ENCODE results near the gene DLD. TPM values are rescaled to one million over a fixed set of nuclear protein-coding genes. Genes with fewer than 3 reads are reported as not detected.

Gene DLD
- total RNA-seq, 2 experiments from 2014 or later, result 43.8 to 82.3 TPM

GRCh38 chr7:107944411-107945169 lies 53.6 kb downstream of the DLD start:
- Histone ChIP-seq H2AFZ (ENCODE audit: low read length) (no peak overlapping the region), H3K4me3 (ENCODE audit: low read depth, low read length, poor library complexity, severe bottlenecking) (no peak overlapping the region), H3K9me2 (ENCODE audit: insufficient read depth, low read length) (no peaks in the 10 kb centered on the region), H3K9me3 (ENCODE audit: low read length) (no peaks in the 10 kb centered on the region), H3K79me2 (ENCODE audit: insufficient read depth, low read depth, low read length) (no peaks in the 10 kb centered on the region), H3K4me2 (ENCODE audit: low read length) (no peak overlapping the region), H4K20me1 (ENCODE audit: insufficient read depth, low read length) (no peaks in the 10 kb centered on the region), H3K36me3 (ENCODE audit: insufficient read depth, low read length) (no peaks in the 10 kb centered on the region), H3K27ac (ENCODE audit: low read depth, low read length, poor library complexity, severe bottlenecking) (no peak overlapping the region), H3K4me1 (ENCODE audit: insufficient read depth, low read length, poor library complexity, severe bottlenecking) (no peaks in the 10 kb centered on the region)
- no TSS peak for BruUV-seq (replicated peaks)
- DNase-seq (ENCODE audit: low spot score), result no peak
- TF ChIP-seq EZH2phosphoT487 (IDR thresholded peaks at IDR 0.05; ENCODE audit: borderline replicate concordance, low read depth, low read length), result no peak
- TF ChIP-seq CTCF (conservative IDR thresholded peaks at IDR 0.05; ENCODE audit: low read length), result no peak
- intact Hi-C loops (cut with micrococcal nuclease; ENCODE audit: unreplicated experiment), result no loop called here
- ChIA-PET CTCF (ENCODE audit: unreplicated experiment) (no interaction called here), POLR2A (interaction anchor here (0.5 to 0.6 kb wide), 2 partner anchors 13 to 86 kb away, joined by 3 to 7 read pairs; no protein-coding TSS in a partner anchor)

DNA sequence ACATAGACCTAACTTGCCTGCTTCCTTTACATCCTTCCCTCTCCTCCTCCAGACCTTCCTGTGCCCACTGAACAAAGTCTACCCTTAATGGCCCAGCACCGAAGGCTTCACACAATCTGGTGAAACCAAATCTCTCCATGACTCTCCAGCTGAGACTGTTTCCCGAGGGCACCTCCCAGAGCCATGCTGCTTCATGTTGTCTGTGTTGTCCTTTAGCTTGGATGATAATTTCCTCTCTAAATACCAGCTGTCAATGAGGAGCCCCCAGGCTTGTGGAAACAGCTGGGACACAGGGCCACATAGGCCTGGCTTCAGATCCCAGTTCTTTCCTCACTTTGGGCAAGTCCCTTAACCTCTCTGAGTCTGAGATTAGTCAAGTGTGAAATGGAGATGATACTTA lies 54.3 kb downstream of the DLD start:
- Histone ChIP-seq H3K9me2 (ENCODE audit: insufficient read depth, low read length) (no peaks in the 10 kb centered on the region), H3K4me3 (ENCODE audit: low read depth, low read length, poor library complexity, severe bottlenecking) (no peak overlapping the region), H3K79me2 (ENCODE audit: insufficient read depth, low read depth, low read length) (no peaks in the 10 kb centered on the region), H4K20me1 (ENCODE audit: insufficient read depth, low read length) (no peaks in the 10 kb centered on the region), H3K9me3 (ENCODE audit: low read length) (no peaks in the 10 kb centered on the region), H3K36me3 (ENCODE audit: insufficient read depth, low read length) (no peaks in the 10 kb centered on the region), H2AFZ (ENCODE audit: low read length) (no peak overlapping the region), H3K27ac (ENCODE audit: low read depth, low read length, poor library complexity, severe bottlenecking) (no peak overlapping the region), H3K4me2 (ENCODE audit: low read length) (no peak overlapping the region), H3K4me1 (ENCODE audit: insufficient read depth, low read length, poor library complexity, severe bottlenecking) (no peaks in the 10 kb centered on the region)
- DNase-seq (ENCODE audit: low spot score), result no peak
- TF ChIP-seq EZH2phosphoT487 (IDR thresholded peaks at IDR 0.05; ENCODE audit: borderline replicate concordance, low read depth, low read length) (no peak), CTCF (conservative IDR thresholded peaks at IDR 0.05; ENCODE audit: low read length) (no peak)
- BruUV-seq (replicated peaks), result no TSS peak
- intact Hi-C loops (cut with micrococcal nuclease; ENCODE audit: unreplicated experiment), result no loop called here
- POLR2A ChIA-PET, result interaction anchor here (0.6 kb wide), 1 partner anchor 14 kb away, joined by 7 read pairs; no protein-coding TSS in a partner anchor
- CTCF ChIA-PET (ENCODE audit: unreplicated experiment), result no interaction called here

- no peak overlapping the region for H3K4me3 ChIP-seq (ENCODE audit: low read depth, low read length, poor library complexity, severe bottlenecking)
- no peaks in the 10 kb centered on the region for H4K20me1 ChIP-seq (ENCODE audit: insufficient read depth, low read length)
- CTCF ChIA-PET (ENCODE audit: unreplicated experiment), result no interaction called here
- BruUV-seq (replicated peaks), result no TSS peak
- TF ChIP-seq CTCF (conservative IDR thresholded peaks at IDR 0.05; ENCODE audit: low read length) (no peak), EZH2phosphoT487 (IDR thresholded peaks at IDR 0.05; ENCODE audit: borderline replicate concordance, low read depth, low read length) (no peak)
- no peaks in the 10 kb centered on the region for H3K36me3 ChIP-seq (ENCODE audit: insufficient read depth, low read length)
- DNase-seq (ENCODE audit: low spot score), result no peak
- H3K4me2 ChIP-seq (ENCODE audit: low read length), result no peak overlapping the region
- no peaks in the 10 kb centered on the region for H3K9me3 ChIP-seq (ENCODE audit: low read length)
- no peaks in the 10 kb centered on the region for H3K79me2 ChIP-seq (ENCODE audit: insufficient read depth, low read depth, low read length)
- H3K27ac ChIP-seq (ENCODE audit: low read depth, low read length, poor library complexity, severe bottlenecking), result no peak overlapping the region
- intact Hi-C loops (cut with micrococcal nuclease; ENCODE audit: unreplicated experiment), result no loop called here
- no peak overlapping the region for H2AFZ ChIP-seq (ENCODE audit: low read length)
- H3K4me1 ChIP-seq (ENCODE audit: insufficient read depth, low read length, poor library complexity, severe bottlenecking), result no peaks in the 10 kb centered on the region
- POLR2A ChIA-PET, result no interaction called here
- H3K9me2 ChIP-seq (ENCODE audit: insufficient read depth, low read length), result no peaks in the 10 kb centered on the region
Observed at GRCh38 chr7:107946451-107946850, 55.5 kb downstream of the DLD start.
